Measurements from ENCODE around the gene RAB30. TPM values are rescaled to one million over a fixed set of nuclear protein-coding genes. Genes with fewer than 3 reads are reported as not detected.

The RAB30 gene
- polyA plus RNA-seq, 3 donors: 0.11 to 0.67 (median 0.54) TPM

DNA sequence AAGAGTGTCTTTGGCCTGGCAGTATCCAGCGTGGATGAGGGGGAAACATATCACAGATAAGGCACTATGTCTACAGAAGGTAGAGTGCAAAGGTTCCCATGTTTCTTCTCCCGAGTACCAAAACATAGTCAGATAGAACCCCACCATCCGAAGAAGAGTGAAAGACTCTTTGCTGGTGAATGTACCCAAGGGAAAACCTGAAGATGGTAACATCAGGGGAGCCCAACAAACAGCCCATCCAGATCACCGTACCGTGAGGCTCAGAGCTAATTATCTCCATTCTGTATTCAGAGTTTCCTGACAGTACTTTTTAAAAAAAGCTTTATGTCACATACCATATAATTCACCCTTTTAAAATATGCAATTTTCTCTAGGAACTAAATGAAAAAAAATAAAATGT, 44.4 kb downstream of the RAB30 start:
- no peaks in the 10 kb centered on the region for H4K20me1 ChIP-seq (ENCODE audit: insufficient read depth, low read length)
- no peak for DNase-seq
- intact Hi-C loops (cut with micrococcal nuclease): no loop called here
- H3K27ac Mint-ChIP-seq: no peak overlapping the region
- H3K4me2 ChIP-seq (replicated peaks; ENCODE audit: extremely low read depth, low read length, poor library complexity, severe bottlenecking): no peak overlapping the region
- no peak overlapping the region for H3K9ac ChIP-seq (ENCODE audit: insufficient read depth, low read length, poor library complexity, severe bottlenecking)
- no peaks in the 10 kb centered on the region for H3K9me3 Mint-ChIP-seq
- H3K27me3 Mint-ChIP-seq (ENCODE audit: low read depth in 3 of 3): peaks cover 1 to 2% (median 2%) of the 10 kb centered on the region in 3 donors
- no peaks in the 10 kb centered on the region for H3K9me3 ChIP-seq (replicated peaks in 1 of 2; ENCODE audit: control insufficient read depth in 1 of 2, insufficient read depth in 1 of 2, low read length in 2 of 2)
- TF ChIP-seq, protein P1, sequence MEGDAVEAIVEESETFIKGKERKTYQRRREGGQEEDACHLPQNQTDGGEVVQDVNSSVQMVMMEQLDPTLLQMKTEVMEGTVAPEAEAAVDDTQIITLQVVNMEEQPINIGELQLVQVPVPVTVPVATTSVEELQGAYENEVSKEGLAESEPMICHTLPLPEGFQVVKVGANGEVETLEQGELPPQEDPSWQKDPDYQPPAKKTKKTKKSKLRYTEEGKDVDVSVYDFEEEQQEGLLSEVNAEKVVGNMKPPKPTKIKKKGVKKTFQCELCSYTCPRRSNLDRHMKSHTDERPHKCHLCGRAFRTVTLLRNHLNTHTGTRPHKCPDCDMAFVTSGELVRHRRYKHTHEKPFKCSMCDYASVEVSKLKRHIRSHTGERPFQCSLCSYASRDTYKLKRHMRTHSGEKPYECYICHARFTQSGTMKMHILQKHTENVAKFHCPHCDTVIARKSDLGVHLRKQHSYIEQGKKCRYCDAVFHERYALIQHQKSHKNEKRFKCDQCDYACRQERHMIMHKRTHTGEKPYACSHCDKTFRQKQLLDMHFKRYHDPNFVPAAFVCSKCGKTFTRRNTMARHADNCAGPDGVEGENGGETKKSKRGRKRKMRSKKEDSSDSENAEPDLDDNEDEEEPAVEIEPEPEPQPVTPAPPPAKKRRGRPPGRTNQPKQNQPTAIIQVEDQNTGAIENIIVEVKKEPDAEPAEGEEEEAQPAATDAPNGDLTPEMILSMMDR (IDR thresholded peaks at IDR 0.05): no peak
- H3K4me1 Mint-ChIP-seq: no peaks in the 10 kb centered on the region
- no peak overlapping the region for H3K27ac ChIP-seq (ENCODE audit: low read depth in 1 of 2, low read length in 2 of 2)
- H3K27me3 ChIP-seq (ENCODE audit: control insufficient read depth in 2 of 2, insufficient read depth in 2 of 2, low read length in 2 of 2): no peaks in the 10 kb centered on the region
- H3K36me3 Mint-ChIP-seq: no peaks in the 10 kb centered on the region
- no peak overlapping the region for H3K4me3 Mint-ChIP-seq
- H3K36me3 ChIP-seq (replicated peaks in 1 of 2; ENCODE audit: control insufficient read depth in 1 of 2, insufficient read depth in 2 of 2, low read length in 2 of 2): no peaks in the 10 kb centered on the region
- H3K79me2 ChIP-seq (ENCODE audit: insufficient read depth, low read length): no peaks in the 10 kb centered on the region
- no CpG with 5 or more reads among the region's 5 CpGs for WGBS (ENCODE audit: insufficient coverage)
- H3K4me3 ChIP-seq (replicated peaks in 1 of 3; ENCODE audit: low read depth in 2 of 3, low read length in 3 of 3): no peak overlapping the region
- H3K4me1 ChIP-seq (ENCODE audit: control insufficient read depth in 1 of 2, insufficient read depth in 2 of 2, low read length in 2 of 2): no peaks in the 10 kb centered on the region
- no peak overlapping the region for H2AFZ ChIP-seq (ENCODE audit: insufficient read depth, low read depth, low read length, poor library complexity, severe bottlenecking)

DNA sequence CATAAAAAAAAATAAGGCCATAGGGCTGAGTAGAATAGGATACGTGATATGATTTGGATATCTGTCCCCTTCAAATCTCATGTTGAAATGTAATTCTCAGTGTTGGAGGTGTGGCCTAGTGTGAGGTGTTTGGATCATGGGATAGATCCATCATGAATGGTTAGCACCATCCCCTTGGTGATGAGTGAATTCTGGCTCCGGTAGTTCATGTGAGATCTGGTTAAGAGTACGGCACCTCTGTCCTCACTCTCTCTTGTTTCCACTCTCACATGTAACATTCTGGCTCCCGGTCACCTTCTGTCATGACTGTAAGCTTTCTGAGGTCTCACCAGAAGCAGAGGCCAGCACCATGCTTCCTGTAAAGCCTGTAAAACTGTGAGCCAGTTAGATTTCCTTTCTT, 45.5 kb downstream of the RAB30 start:
- TF ChIP-seq, protein P1 (IDR thresholded peaks at IDR 0.05): no peak
- no CpG with 5 or more reads among the region's 4 CpGs for WGBS (ENCODE audit: insufficient coverage)
- intact Hi-C loops (cut with micrococcal nuclease): no loop called here
- H3K36me3 Mint-ChIP-seq: no peaks in the 10 kb centered on the region
- no peaks in the 10 kb centered on the region for H3K27me3 ChIP-seq (ENCODE audit: control insufficient read depth in 2 of 2, insufficient read depth in 2 of 2, low read length in 2 of 2)
- no peak overlapping the region for H3K27ac Mint-ChIP-seq
- no peaks in the 10 kb centered on the region for H3K4me1 Mint-ChIP-seq
- no peak overlapping the region for H3K4me3 ChIP-seq (replicated peaks in 1 of 3; ENCODE audit: low read depth in 2 of 3, low read length in 3 of 3)
- H3K9ac ChIP-seq (ENCODE audit: insufficient read depth, low read length, poor library complexity, severe bottlenecking): no peak overlapping the region
- peaks cover 0 to 2% (median 2%) of the 10 kb centered on the region in 3 donors for H3K27me3 Mint-ChIP-seq (ENCODE audit: low read depth in 3 of 3)
- H3K36me3 ChIP-seq (replicated peaks in 1 of 2; ENCODE audit: control insufficient read depth in 1 of 2, insufficient read depth in 2 of 2, low read length in 2 of 2): no peaks in the 10 kb centered on the region
- H3K9me3 Mint-ChIP-seq: peaks cover 0 to 3% (median 0%) of the 10 kb centered on the region in 7 donors
- H3K4me2 ChIP-seq (replicated peaks; ENCODE audit: extremely low read depth, low read length, poor library complexity, severe bottlenecking): no peak overlapping the region
- DNase-seq: no peak
- H4K20me1 ChIP-seq (ENCODE audit: insufficient read depth, low read length): no peaks in the 10 kb centered on the region
- no peaks in the 10 kb centered on the region for H3K4me1 ChIP-seq (ENCODE audit: control insufficient read depth in 1 of 2, insufficient read depth in 2 of 2, low read length in 2 of 2)
- H3K4me3 Mint-ChIP-seq: no peak overlapping the region
- no peak overlapping the region for H2AFZ ChIP-seq (ENCODE audit: insufficient read depth, low read depth, low read length, poor library complexity, severe bottlenecking)
- H3K9me3 ChIP-seq (replicated peaks in 1 of 2; ENCODE audit: control insufficient read depth in 1 of 2, insufficient read depth in 1 of 2, low read length in 2 of 2): peaks cover 0 to 4% of the 10 kb centered on the region in 2 donors
- H3K79me2 ChIP-seq (ENCODE audit: insufficient read depth, low read length): no peaks in the 10 kb centered on the region
- H3K27ac ChIP-seq (ENCODE audit: low read depth in 1 of 2, low read length in 2 of 2): no peak overlapping the region

Data from CD14-positive monocyte (primary cell).